Gastroesophageal sphincter (tissue), 4 donors: ENCODE results near the gene ACTL9. TPM values are rescaled to one million over a fixed set of nuclear protein-coding genes. Genes with fewer than 3 reads are reported as not detected.

ENCODE experiments used
- ATAC-seq: fragments of 150-250 bp; one replicate; pipeline ENCODE4 v1.9.1; 2016; ENCODE audit warnings: mild to moderate bottlenecking, moderate library complexity
- H3K27ac ChIP-seq, 4 donors: fragments of 200-600 bp; sonication (generic) in 3 of 4; 1 replicate in 3 of 4; 2 replicates in 1 of 4; pipeline ENCODE4 v1.5.1; 2016 to 2019
- H3K27me3 ChIP-seq: fragments of 200-600 bp; sonication (generic); one replicate; pipeline ENCODE4 v1.5.1; 2019
- H3K36me3 ChIP-seq, 2 donors: fragments of 200-600 bp; sonication (generic); one replicate each; pipeline ENCODE4 v1.5.1; 2019; ENCODE audit warnings: control low read depth in 1 of 2
- H3K4me1 ChIP-seq, 3 donors: fragments of 200-600 bp; sonication (generic); 1 replicate in 2 of 3; 2 replicates in 1 of 3; pipeline ENCODE4 v1.5.1; 2016 to 2019; ENCODE audit warnings: control low read depth in 2 of 3
- H3K4me3 ChIP-seq, 2 donors: fragments of 200-600 bp; sonication (generic); one replicate each; pipeline ENCODE4 v1.5.1; 2019; ENCODE audit warnings: mild to moderate bottlenecking in 1 of 2, moderate library complexity in 1 of 2
- H3K9me3 ChIP-seq, 3 donors: fragments of 200-600 bp; sonication (generic); one replicate each; pipeline ENCODE4 v1.5.1; 2017 to 2019; ENCODE audit warnings: control low read depth in 2 of 3
- CTCF ChIP-seq, 4 experiments: fragments of 200-600 bp in 2 of 4; fragments of 450-650 bp in 2 of 4; sonication (generic) in 1 of 4; IDR thresholded peaks; one replicate each; pipeline ENCODE4 v1.5.1; 2017 to 2019; ENCODE audit warnings: antibody characterized with exemption in 4 of 4, mild to moderate bottlenecking in 2 of 4, moderate library complexity in 2 of 4
- EP300 ChIP-seq: sonication (generic); formaldehyde crosslinking; IDR thresholded peaks from one replicate; pipeline ENCODE4 v1.6.1; 2017; ENCODE audit warnings: antibody characterized with exemption, mild to moderate bottlenecking
- POLR2A ChIP-seq, 2 donors: fragments of 450-650 bp; IDR thresholded peaks; one replicate each; pipeline ENCODE4 v1.6.1; 2017; ENCODE audit warnings: antibody characterized with exemption in 2 of 2, mild to moderate bottlenecking in 2 of 2, moderate library complexity in 1 of 2
- POLR2AphosphoS5 ChIP-seq: sonication (generic); formaldehyde crosslinking; IDR thresholded peaks from one replicate; pipeline ENCODE4 v1.6.1; 2017; ENCODE audit warnings: antibody characterized with exemption
- WGBS, 2 donors: methylation state at CpG; one replicate each; pipeline ENCODE4 v1.1.5; 2018; ENCODE audit warnings: low coverage in 1 of 2; 5-methylcytosine and 5-hydroxymethylcytosine counted together
- total RNA-seq, 4 donors: library from RNA; depleted of rRNA; stranded (reverse); fragments of >200 nt; gene quantifications; one replicate each; pipeline ENCODE4 v1.1.0, GENCODE V29; 2016

Gene ACTL9
- total RNA-seq, 4 donors from 2014 or later, result not detected

GRCh38 chr19:8684001-8684902, 14.3 kb downstream of the ACTL9 start:
- Histone ChIP-seq H3K9me3 (peaks cover 0 to 16% (median 0%) of the 10 kb centered on the region in 3 donors), H3K27ac (no peak overlapping the region), H3K4me3 (no peak overlapping the region), H3K36me3 (no peaks in the 10 kb centered on the region), H3K27me3 (peaks cover 51% of the 10 kb centered on the region), H3K4me1 (no peaks in the 10 kb centered on the region)
- no peak for TF ChIP-seq CTCF (IDR thresholded peaks at IDR 0.05)
- TF ChIP-seq POLR2A (IDR thresholded peaks at IDR 0.05), result no peak
- no peak for TF ChIP-seq POLR2AphosphoS5
- TF ChIP-seq EP300, result no peak
- 62 to 76% methylated on average over 6 to 8 of the region's 21 CpGs for WGBS, 2 donors
- no peak for ATAC-seq

- whole genome bisulfite sequencing, 2 donors, result 57 to 63% methylated on average over 1 of the region's 1 CpG
- no peak overlapping the region for H3K27ac ChIP-seq
- ATAC-seq, result no peak
- no peak overlapping the region for H3K4me3 ChIP-seq
- H3K27me3 ChIP-seq, result peaks cover 52% of the 10 kb centered on the region
- TF ChIP-seq POLR2AphosphoS5 (no peak), EP300 (no peak), POLR2A (IDR thresholded peaks at IDR 0.05) (no peak), CTCF (IDR thresholded peaks at IDR 0.05) (no peak)
- H3K9me3 ChIP-seq, result peaks cover 0 to 16% (median 0%) of the 10 kb centered on the region in 3 donors
- H3K36me3 ChIP-seq, result no peaks in the 10 kb centered on the region
- no peaks in the 10 kb centered on the region for H3K4me1 ChIP-seq
These were observed 15.7 kb downstream of the ACTL9 start for GRCh38 chr19:8682931-8683330.

- H3K36me3 ChIP-seq, result no peaks in the 10 kb centered on the region
- no peak for ATAC-seq
- H3K27ac ChIP-seq, result no peak overlapping the region
- H3K27me3 ChIP-seq, result peaks cover 55% of the 10 kb centered on the region
- no peak overlapping the region for H3K4me3 ChIP-seq
- 25 to 35% methylated on average over 2 of the region's 2 CpGs for WGBS, 2 donors
- H3K4me1 ChIP-seq, result no peaks in the 10 kb centered on the region
- no peak for TF ChIP-seq EP300
- no peak for TF ChIP-seq CTCF (IDR thresholded peaks at IDR 0.05)
- TF ChIP-seq POLR2A (IDR thresholded peaks at IDR 0.05), result no peak
- no peak for TF ChIP-seq POLR2AphosphoS5
- peaks cover 0 to 16% (median 0%) of the 10 kb centered on the region in 3 donors for H3K9me3 ChIP-seq
These were observed 16.1 kb downstream of the ACTL9 start for GRCh38 chr19:8682472-8682871.

- H3K27ac ChIP-seq, result no peak overlapping the region
- peaks cover 63% of the 10 kb centered on the region for H3K27me3 ChIP-seq
- 78 to 79% methylated on average over 2 of the region's 2 CpGs for WGBS, 2 donors
- no peak for ATAC-seq
- H3K4me3 ChIP-seq, result no peak overlapping the region
- H3K4me1 ChIP-seq, result no peaks in the 10 kb centered on the region
- no peaks in the 10 kb centered on the region for H3K36me3 ChIP-seq
- TF ChIP-seq CTCF (IDR thresholded peaks at IDR 0.05) (no peak), POLR2A (IDR thresholded peaks at IDR 0.05) (no peak), EP300 (no peak)
- H3K9me3 ChIP-seq, result peaks cover 0 to 16% (median 0%) of the 10 kb centered on the region in 3 donors
These were observed 17.1 kb downstream of the ACTL9 start for GRCh38 chr19:8681345-8682029.
